GM13976 (cell line): ENCODE data around the gene TMEM243.

Experiments used
- DNase-seq: peaks from one replicate; pipeline ENCODE4 v3.0.0; 2012; ENCODE audit warnings: low spot score
- CTCF ChIP-seq: IDR thresholded peaks from 2 replicates; pipeline ENCODE4 v1.5.1; 2012; ENCODE audit warnings: borderline replicate concordance, mild to moderate bottlenecking; ENCODE audit not compliant: insufficient read depth; ENCODE audit errors: extremely low read depth, missing control alignments, control extremely low read depth
- in situ Hi-C: fragments of 300-500 bp; cut with MboI; formaldehyde crosslinking; loops from one replicate; pipeline ENCODE4 v1.12.0; 2022; ENCODE audit warnings: low sequenced_read_pairs, mixed read lengths, inconsistent platforms; ENCODE audit not compliant: unreplicated experiment

TMEM243 gene

GRCh38 chr7:87220026-87220733 is 648 bp upstream of the TMEM243 start:
- no peak for TF ChIP-seq CTCF
- DNase-seq = peak; percentile 85
- in situ Hi-C loops = no loop called here

- DNase-seq = peak; percentile 44
- no peak for TF ChIP-seq CTCF
- in situ Hi-C loops = loop anchor here (5.0 kb wide), 1 partner anchor 62 kb away; no protein-coding TSS in a partner anchor
Observed at GRCh38 chr7:87218796-87219544, 562 bp downstream of the TMEM243 start.

GRCh38 chr7:87217983-87218653 is 1.4 kb downstream of the TMEM243 start:
- no peak for DNase-seq
- TF ChIP-seq CTCF = no peak
- in situ Hi-C loops = loop anchor here (5.0 kb wide), 1 partner anchor 61 kb away; no protein-coding TSS in a partner anchor

- in situ Hi-C loops = loop anchor here (5.0 kb wide), 1 partner anchor 60 kb away; no protein-coding TSS in a partner anchor
- TF ChIP-seq CTCF = no peak
- peak; percentile 67 for DNase-seq
Observed at GRCh38 chr7:87216701-87217508, 2.6 kb downstream of the TMEM243 start.

- in situ Hi-C loops = loop anchor here (5.0 kb wide), 1 partner anchor 58 kb away; no protein-coding TSS in a partner anchor
Observed at GRCh38 chr7:87215046-87215445, 4.5 kb downstream of the TMEM243 start.

More at GRCh38 chr7:87215046-87215445, 4.5 kb downstream of the TMEM243 start:
- TF ChIP-seq CTCF = no peak
- no peak for DNase-seq
